K562 (cell line): ENCODE measurements around the gene PARP11. TPM values are rescaled to one million over a fixed set of nuclear protein-coding genes. Genes with fewer than 3 reads are reported as not detected.

Experiments used
- ATAC-seq: fragments of 200-7000 bp; cut with Tn5 transposase; 3 replicates; pipeline ENCODE4 v1.9.1; 2020; ENCODE audit warnings: moderate library complexity
- BruUV-seq: library from RNA; stranded (reverse); fragments of 400-500 nt; replicated peaks from 2 replicates; lab custom pipeline; 2021; lab: Mats Ljungman, UMichigan
- CTCF ChIA-PET: fragments of 300-600 bp; formaldehyde crosslinking; extraction: SDS; loops from one replicate; lab custom pipeline; 2021; ENCODE audit warnings: low intra/inter-chr PET ratio; lab: Yijun Ruan, JAX
- POLR2A ChIA-PET: fragments of 300-600, 350-650 bp; sonication (Branson Sonifier 250); formaldehyde crosslinking; extraction: SDS; loops from one replicate; lab custom pipeline; 2021; ENCODE audit warnings: antibody characterized with exemption, inconsistent platforms; lab: Yijun Ruan, JAX
- DNase-seq, 4 experiments: peaks; one replicate each; pipeline versions ENCODE4 v3.0.0 to v3.0.0-alpha.2; 2011 to 2018; ENCODE audit warnings: low spot score in 3 of 4, mixed read lengths in 3 of 4; ENCODE audit errors: extremely low read depth in 1 of 4
- FAIRE-seq: peaks from 2 replicates; lab custom pipeline; 2011; peaks lifted over from hg19 to GRCh38; lab: Jason Lieb, UNC
- H2AFZ ChIP-seq: 2 replicates; pipeline ENCODE4 v1.6.0; 2011; ENCODE audit warnings: low read depth, low read length, control low read depth, inconsistent platforms
- H3K27ac ChIP-seq: fragments of 200-600 bp; 3 replicates; pipeline ENCODE4 v1.8.0; 2011; ENCODE audit warnings: low read depth, mild to moderate bottlenecking, control low read depth, inconsistent platforms, low read length, moderate library complexity, mixed read lengths; ENCODE audit errors: extremely low read depth
- H3K27me3 ChIP-seq, 2 experiments: fragments of 300-600 bp in 1 of 2; 2 replicates in 1 of 2; 3 replicates in 1 of 2; pipeline versions ENCODE4 v1.6.0 to v1.8.0; 2011; ENCODE audit warnings: inconsistent platforms in 2 of 2, low read length in 2 of 2, mild to moderate bottlenecking in 1 of 2, mixed read lengths in 1 of 2, moderate library complexity in 1 of 2; ENCODE audit not compliant: control insufficient read depth in 2 of 2, insufficient read depth in 2 of 2
- H3K36me3 ChIP-seq: fragments of 300-600 bp; 3 replicates; pipeline ENCODE4 v1.8.0; 2011; ENCODE audit warnings: mild to moderate bottlenecking, low read length, inconsistent platforms; ENCODE audit not compliant: control insufficient read depth, insufficient read depth
- H3K4me1 ChIP-seq, 2 experiments: fragments of 200-600 bp in 1 of 2; replicated peaks in 1 of 2; 2 replicates in 1 of 2; 3 replicates in 1 of 2; pipeline versions ENCODE4 v1.5.1 to v1.8.0; 2011; ENCODE audit warnings: inconsistent platforms in 2 of 2, low read length in 2 of 2, mild to moderate bottlenecking in 1 of 2, mixed read lengths in 1 of 2, moderate library complexity in 1 of 2; ENCODE audit not compliant: control insufficient read depth in 2 of 2, insufficient read depth in 2 of 2
- H3K4me2 ChIP-seq: 2 replicates; pipeline ENCODE4 v1.6.1; 2011; ENCODE audit warnings: low read length, control low read depth, inconsistent platforms, mixed read lengths; ENCODE audit not compliant: insufficient read depth
- H3K4me3 ChIP-seq: fragments of 200-600 bp; sonication (generic), shearing (Covaris generic); 2 replicates; pipeline ENCODE4 v1.5.1; 2016; ENCODE audit warnings: control low read depth, inconsistent platforms
- H3K79me2 ChIP-seq: fragments of 200-600 bp; 3 replicates; pipeline ENCODE4 v1.8.0; 2011; ENCODE audit warnings: low read length, inconsistent platforms; ENCODE audit not compliant: control insufficient read depth, insufficient read depth
- H3K9ac ChIP-seq, 2 experiments: 2 replicates each; pipeline versions ENCODE4 v1.6.0 to v1.6.1; 2011; ENCODE audit warnings: low read depth in 2 of 2, low read length in 2 of 2, control low read depth in 1 of 2, inconsistent platforms in 1 of 2, mild to moderate bottlenecking in 1 of 2, mixed read lengths in 1 of 2; ENCODE audit not compliant: insufficient read depth in 1 of 2
- H3K9me1 ChIP-seq: one replicate; pipeline ENCODE4 v1.6.0; 2011; ENCODE audit warnings: inconsistent platforms, mild to moderate bottlenecking, low read length, moderate library complexity; ENCODE audit not compliant: control insufficient read depth, insufficient read depth
- H3K9me3 ChIP-seq: replicated peaks from 2 replicates; pipeline ENCODE4 v1.5.1; 2011; ENCODE audit warnings: low read depth, low read length, inconsistent platforms; ENCODE audit not compliant: control insufficient read depth, insufficient read depth
- H4K20me1 ChIP-seq: replicated peaks from 2 replicates; pipeline ENCODE4 v1.6.1; 2011; ENCODE audit warnings: low read length, inconsistent platforms, mixed read lengths; ENCODE audit not compliant: control insufficient read depth, insufficient read depth
- ATF6 ChIP-seq: sonication (generic); formaldehyde crosslinking; IDR thresholded peaks from 2 replicates; pipeline ENCODE4 v1.4.0; 2020; ENCODE audit warnings: mild to moderate bottlenecking, missing genetic modification reagents
- BHLHE40 ChIP-seq: IDR thresholded peaks from 2 replicates; pipeline ENCODE4 v1.6.1; 2011; ENCODE audit warnings: low read length, improper control_type of control experiment
- FOXA3 ChIP-seq, 2 experiments: fragments of 450-650 bp in 1 of 2; sonication (generic) in 1 of 2; formaldehyde crosslinking; IDR thresholded peaks in 1 of 2; conservative IDR thresholded peaks in 1 of 2; 2 replicates each; pipeline versions ENCODE4 v1.4.0 to v1.8.0; 2020 to 2022; ENCODE audit warnings: mild to moderate bottlenecking in 2 of 2, missing genetic modification reagents in 1 of 2
- FOXJ3 ChIP-seq: sonication (generic); formaldehyde crosslinking; IDR thresholded peaks from 2 replicates; pipeline ENCODE4 v1.4.0; 2020; ENCODE audit warnings: mild to moderate bottlenecking, missing genetic modification reagents
- HMGN3 ChIP-seq: IDR thresholded peaks from 2 replicates; pipeline ENCODE4 v1.6.1; 2011; ENCODE audit warnings: borderline replicate concordance, low read depth, mild to moderate bottlenecking, mixed read lengths, low read length; ENCODE audit not compliant: insufficient read length; ENCODE audit errors: extremely low read depth
- KDM4B ChIP-seq, 2 experiments: fragments of 450-650 bp in 1 of 2; sonication (generic) in 1 of 2; IDR thresholded peaks; 2 replicates each; pipeline ENCODE4 v1.6.1; 2016 to 2017; ENCODE audit warnings: borderline replicate concordance in 2 of 2, antibody characterized with exemption in 1 of 2, low read depth in 1 of 2, mild to moderate bottlenecking in 1 of 2
- MCM3 ChIP-seq: fragments of 450-650 bp; IDR thresholded peaks from 2 replicates; pipeline ENCODE4 v1.6.1; 2016
- NR2F6 ChIP-seq: fragments of 450-650 bp; formaldehyde crosslinking; IDR thresholded peaks from 2 replicates; pipeline ENCODE4 v1.4.0; 2020; ENCODE audit warnings: mild to moderate bottlenecking
- PATZ1 ChIP-seq: fragments of 250-450 bp; sonication (Bioruptor Pico); IDR thresholded peaks from 2 replicates; pipeline ENCODE4 v1.5.0; 2020; ENCODE audit warnings: mild to moderate bottlenecking, borderline replicate concordance
- PRMT5 ChIP-seq: sonication (generic); formaldehyde crosslinking; IDR thresholded peaks from 2 replicates; pipeline ENCODE4 v1.5.0; 2020; ENCODE audit warnings: missing genetic modification reagents
- RBFOX2 ChIP-seq: fragments of 200-400 bp; formaldehyde crosslinking; IDR thresholded peaks from 2 replicates; pipeline ENCODE4 v1.6.1; 2017; ENCODE audit warnings: low read depth, mild to moderate bottlenecking, low read length, moderate library complexity
- STAT5B ChIP-seq: fragments of 250-450 bp; sonication (Bioruptor Pico); IDR thresholded peaks from 2 replicates; pipeline ENCODE4 v1.8.0; 2021; ENCODE audit warnings: mild to moderate bottlenecking, inconsistent platforms
- ZNF124 ChIP-seq: sonication (generic); formaldehyde crosslinking; IDR thresholded peaks from 2 replicates; pipeline ENCODE4 v1.8.1; 2022; ENCODE audit warnings: missing genetic modification reagents
- WGBS: fragments of 100-300 bp; shearing (Covaris generic); methylation state at CpG from one replicate; pipeline ENCODE4 v1.1.6; 2016; ENCODE audit warnings: low coverage, mixed read lengths; ENCODE audit not compliant: insufficient coverage; ENCODE audit errors: missing lambda C conversion rate; 5-methylcytosine and 5-hydroxymethylcytosine counted together
- in situ Hi-C: fragments of 300-500 bp; cut with MboI; formaldehyde crosslinking; loops from 4 replicates; pipeline ENCODE4 v1.15.0; 2018; ENCODE audit warnings: inconsistent platforms, mixed read lengths
- intact Hi-C: fragments of 100-400 bp; cut with micrococcal nuclease; formaldehyde crosslinking; loops from 2 replicates; pipeline ENCODE4 v1.14.2; 2022
- polyA plus RNA-seq, 8 experiments: library from polyadenylated mRNA; depleted of rRNA in 4 of 8; stranded (reverse) in 5 of 8; unstranded in 3 of 8; fragments of >200 nt; fragmentation: Nextera tagmentation in 2 of 8; fragmentation: Illumina TruSeq in 1 of 8; extraction: Ambion mirVana in 2 of 8; extraction: Trizol in 1 of 8; gene quantifications; 2 replicates each; pipeline versions ENCODE4 v1.2.1 to v1.2.3, GENCODE V29; 2011 to 2014; ENCODE audit warnings: inconsistent platforms in 1 of 8, missing spikeins in 1 of 8
- total RNA-seq, 7 experiments: library from RNA; depleted of rRNA in 6 of 7; stranded (reverse); fragments of >200 nt in 6 of 7; fragmentation: Illumina TruSeq in 2 of 7; extraction: Trizol in 2 of 7; gene quantifications; 2 replicates each; pipeline versions ENCODE4 v1.2.1 to v1.2.3, GENCODE V29; 2011 to 2021; ENCODE audit warnings: low replicate concordance in 1 of 7
- TF ChIP-seq, protein P1 (sequence below), 2 experiments: fragments of 150-350 bp in 1 of 2; IDR thresholded peaks; 2 replicates each; pipeline ENCODE4 v1.6.1; 2012 to 2016; ENCODE audit warnings: low read depth in 2 of 2, low read length in 2 of 2, mild to moderate bottlenecking in 1 of 2, moderate library complexity in 1 of 2

The PARP11 gene
- total and polyA plus RNA-seq, 9 of the 15 experiments (the other 6 are each of a cell fraction or from before 2014, with no cell fraction given) = 0.40 to 2.5 (median 1.4) TPM

- no peaks in the 10 kb centered on the region for H3K36me3 ChIP-seq
- CTCF ChIA-PET = no interaction called here
- no peaks in the 10 kb centered on the region for H3K4me1 ChIP-seq
- H2AFZ ChIP-seq = no peak overlapping the region
- BruUV-seq = no TSS peak
- H3K4me3 ChIP-seq = no peak overlapping the region
- no peak for FAIRE-seq
- H3K4me2 ChIP-seq = no peak overlapping the region
- no peaks in the 10 kb centered on the region for H3K79me2 ChIP-seq
- no peak overlapping the region for H3K9ac ChIP-seq
- no peak overlapping the region for H3K27ac ChIP-seq
- WGBS = 0% methylated on average over 2 of the region's 2 CpGs
- H4K20me1 ChIP-seq = no peaks in the 10 kb centered on the region; the same call in 1 of the 2 replicates
- intact Hi-C loops = no loop called here
- no peaks in the 10 kb centered on the region for H3K9me1 ChIP-seq
- in situ Hi-C loops = loop anchor here (25.0 kb wide), 1 partner anchor 395 kb away; no protein-coding TSS in a partner anchor
- ATAC-seq = no peak
- DNase-seq = no peak
- POLR2A ChIA-PET = no interaction called here
- peaks cover 0 to 12% of the 10 kb centered on the region in 2 experiments; a peak in 1 of 5 replicates for H3K27me3 ChIP-seq
- H3K9me3 ChIP-seq = no peaks in the 10 kb centered on the region
- TF ChIP-seq FOXA3 (CRISPR knock-in tag; conservative IDR thresholded peaks at IDR 0.05 in 1 of 2, IDR thresholded peaks at IDR 0.05 in 1 of 2) = no peak
- no peak for TF ChIP-seq RBFOX2
- no peak for TF ChIP-seq ATF6 (CRISPR knock-in tag)
- TF ChIP-seq BHLHE40 = no peak
- no peak for TF ChIP-seq FOXJ3 (CRISPR knock-in tag)
- TF ChIP-seq PRMT5 = no peak
- TF ChIP-seq KDM4B (IDR thresholded peaks at IDR 0.05; ENCODE audit: borderline replicate concordance in 2 of 2, low read depth in 1 of 2) = no peak
- no peak for TF ChIP-seq MCM3
- no peak for TF ChIP-seq NR2F6 (CRISPR knock-in tag)
- TF ChIP-seq, protein P1, sequence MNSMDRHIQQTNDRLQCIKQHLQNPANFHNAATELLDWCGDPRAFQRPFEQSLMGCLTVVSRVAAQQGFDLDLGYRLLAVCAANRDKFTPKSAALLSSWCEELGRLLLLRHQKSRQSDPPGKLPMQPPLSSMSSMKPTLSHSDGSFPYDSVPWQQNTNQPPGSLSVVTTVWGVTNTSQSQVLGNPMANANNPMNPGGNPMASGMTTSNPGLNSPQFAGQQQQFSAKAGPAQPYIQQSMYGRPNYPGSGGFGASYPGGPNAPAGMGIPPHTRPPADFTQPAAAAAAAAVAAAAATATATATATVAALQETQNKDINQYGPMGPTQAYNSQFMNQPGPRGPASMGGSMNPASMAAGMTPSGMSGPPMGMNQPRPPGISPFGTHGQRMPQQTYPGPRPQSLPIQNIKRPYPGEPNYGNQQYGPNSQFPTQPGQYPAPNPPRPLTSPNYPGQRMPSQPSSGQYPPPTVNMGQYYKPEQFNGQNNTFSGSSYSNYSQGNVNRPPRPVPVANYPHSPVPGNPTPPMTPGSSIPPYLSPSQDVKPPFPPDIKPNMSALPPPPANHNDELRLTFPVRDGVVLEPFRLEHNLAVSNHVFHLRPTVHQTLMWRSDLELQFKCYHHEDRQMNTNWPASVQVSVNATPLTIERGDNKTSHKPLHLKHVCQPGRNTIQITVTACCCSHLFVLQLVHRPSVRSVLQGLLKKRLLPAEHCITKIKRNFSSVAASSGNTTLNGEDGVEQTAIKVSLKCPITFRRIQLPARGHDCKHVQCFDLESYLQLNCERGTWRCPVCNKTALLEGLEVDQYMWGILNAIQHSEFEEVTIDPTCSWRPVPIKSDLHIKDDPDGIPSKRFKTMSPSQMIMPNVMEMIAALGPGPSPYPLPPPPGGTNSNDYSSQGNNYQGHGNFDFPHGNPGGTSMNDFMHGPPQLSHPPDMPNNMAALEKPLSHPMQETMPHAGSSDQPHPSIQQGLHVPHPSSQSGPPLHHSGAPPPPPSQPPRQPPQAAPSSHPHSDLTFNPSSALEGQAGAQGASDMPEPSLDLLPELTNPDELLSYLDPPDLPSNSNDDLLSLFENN (IDR thresholded peaks at IDR 0.05; ENCODE audit: low read depth in 2 of 2, low read length in 2 of 2) = no peak
- TF ChIP-seq PATZ1 (CRISPR knock-in tag) = no peak
- TF ChIP-seq ZNF124 (CRISPR knock-in tag) = no peak
- no peak for TF ChIP-seq HMGN3
- TF ChIP-seq STAT5B = no peak
Measured at GRCh38 chr12:3892631-3893030, 19.4 kb upstream of the PARP11 start.
